Parathyroid adenoma (tissue), 2 donors: Measurements from ENCODE around the gene ZNF732.
A peak's percentile ranks its signal among the peaks of the same experiment; 100 is the strongest.

Experiments
- H2AFZ ChIP-seq: fragments of 300-600 bp; sonication (generic); one replicate; pipeline ENCODE4 v1.7.0; 2017; ENCODE audit warnings: antibody characterized with exemption, mild to moderate bottlenecking
- H3K27ac ChIP-seq: fragments of 300-600 bp; sonication (generic); one replicate; pipeline ENCODE4 v1.7.0; 2017
- H3K27me3 ChIP-seq: fragments of 300-600 bp; sonication (generic); one replicate; pipeline ENCODE4 v1.7.0; 2017; ENCODE audit warnings: low read length; ENCODE audit not compliant: control insufficient read depth, insufficient read depth
- H3K36me3 ChIP-seq: fragments of 300-600 bp; sonication (generic); one replicate; pipeline ENCODE4 v1.7.0; 2017; ENCODE audit warnings: low read length; ENCODE audit not compliant: control insufficient read depth, insufficient read depth
- H3K4me1 ChIP-seq: fragments of 300-600 bp; sonication (generic); one replicate; pipeline ENCODE4 v1.7.0; 2017; ENCODE audit warnings: control low read depth
- H3K4me2 ChIP-seq: fragments of 300-600 bp; sonication (generic); one replicate; pipeline ENCODE4 v1.7.0; 2017; ENCODE audit warnings: low read length
- H3K4me3 ChIP-seq: fragments of 300-600 bp; sonication (generic); one replicate; pipeline ENCODE4 v1.7.0; 2017; ENCODE audit warnings: low read depth, low read length
- H3K79me2 ChIP-seq: fragments of 300-600 bp; sonication (generic); one replicate; pipeline ENCODE4 v1.7.0; 2017; ENCODE audit warnings: control low read depth
- H3K9ac ChIP-seq: fragments of 300-600 bp; sonication (generic); one replicate; pipeline ENCODE4 v1.7.0; 2017; ENCODE audit warnings: mild to moderate bottlenecking
- H3K9me3 ChIP-seq: fragments of 300-600 bp; sonication (generic); one replicate; pipeline ENCODE4 v1.7.0; 2017; ENCODE audit warnings: low read length; ENCODE audit not compliant: control insufficient read depth
- CTCF ChIP-seq: fragments of 300-600 bp; sonication (generic); IDR thresholded peaks from one replicate; pipeline ENCODE4 v1.7.0; 2017; ENCODE audit warnings: antibody characterized with exemption, mild to moderate bottlenecking
- donor health status: primary hyperparathyroidism.

ZNF732 gene

GRCh38 chr4:337143-337931 lies 32.1 kb upstream of the ZNF732 start, which contains the start of gene ZNF141:
Gene ZNF141 (plus strand): TSS chr4:337814. CDS start chr4:337984, 170 bp downstream.
- TF ChIP-seq CTCF = no peak
- Histone ChIP-seq H3K79me2 (peaks cover 18% of the 10 kb centered on the region), H3K4me1 (no peaks in the 10 kb centered on the region)

GRCh38 chr4:336893-337142 lies 31.5 kb upstream of the ZNF732 start:
- no peak for TF ChIP-seq CTCF
- Histone ChIP-seq H3K4me2 (peak overlapping the region; percentile 99), H3K4me3 (peak overlapping the region; percentile 70), H3K79me2 (peaks cover 16% of the 10 kb centered on the region), H3K27ac (peak overlapping the region; percentile 92), H2AFZ (peak overlapping the region; percentile 86), H3K4me1 (no peaks in the 10 kb centered on the region), H3K9me3 (no peaks in the 10 kb centered on the region), H3K27me3 (no peaks in the 10 kb centered on the region), H3K36me3 (no peaks in the 10 kb centered on the region), H3K9ac (peak overlapping the region; percentile 2)

More at GRCh38 chr4:337143-337931, 32.1 kb upstream of the ZNF732 start, which contains the start of gene ZNF141:
- Histone ChIP-seq H3K4me3 (peak within 1 kb of the TSS; percentile 70), H3K9me3 (no peaks in the 10 kb centered on the region), H3K27ac (peak within 1 kb of the TSS; percentile 92), H3K27me3 (no peaks in the 10 kb centered on the region), H3K4me2 (peak within 1 kb of the TSS; percentile 99), H3K9ac (peak within 1 kb of the TSS; percentile 28), H2AFZ (peak within 1 kb of the TSS; percentile 89), H3K36me3 (no peaks in the 10 kb centered on the region)

- Histone ChIP-seq H2AFZ (peak overlapping the region; percentile 86), H3K79me2 (peaks cover 12% of the 10 kb centered on the region), H3K36me3 (no peaks in the 10 kb centered on the region), H3K4me2 (peak overlapping the region; percentile 99), H3K9me3 (no peaks in the 10 kb centered on the region), H3K9ac (no peak overlapping the region), H3K4me1 (no peaks in the 10 kb centered on the region), H3K27ac (peak overlapping the region; percentile 92), H3K27me3 (no peaks in the 10 kb centered on the region), H3K4me3 (peak overlapping the region; percentile 70)
- TF ChIP-seq CTCF = no peak
Measured at GRCh38 chr4:336099-336892, 31.0 kb upstream of the ZNF732 start.

GRCh38 chr4:335515-335914 lies 30.2 kb upstream of the ZNF732 start:
- Histone ChIP-seq H2AFZ (no peak overlapping the region), H3K4me1 (no peaks in the 10 kb centered on the region), H3K4me3 (no peak overlapping the region), H3K9ac (no peak overlapping the region), H3K36me3 (no peaks in the 10 kb centered on the region), H3K79me2 (peaks cover 12% of the 10 kb centered on the region), H3K27ac (no peak overlapping the region), H3K9me3 (no peaks in the 10 kb centered on the region), H3K27me3 (no peaks in the 10 kb centered on the region), H3K4me2 (no peak overlapping the region)
- TF ChIP-seq CTCF = no peak
